Right hindlimb (tissue), 1 donor: ENCODE measurements around the gene ZBTB7C.

Experiments
- DNase-seq: peaks from one replicate; pipeline ENCODE4 v3.0.0-alpha.2; 2018

ZBTB7C gene

DNA sequence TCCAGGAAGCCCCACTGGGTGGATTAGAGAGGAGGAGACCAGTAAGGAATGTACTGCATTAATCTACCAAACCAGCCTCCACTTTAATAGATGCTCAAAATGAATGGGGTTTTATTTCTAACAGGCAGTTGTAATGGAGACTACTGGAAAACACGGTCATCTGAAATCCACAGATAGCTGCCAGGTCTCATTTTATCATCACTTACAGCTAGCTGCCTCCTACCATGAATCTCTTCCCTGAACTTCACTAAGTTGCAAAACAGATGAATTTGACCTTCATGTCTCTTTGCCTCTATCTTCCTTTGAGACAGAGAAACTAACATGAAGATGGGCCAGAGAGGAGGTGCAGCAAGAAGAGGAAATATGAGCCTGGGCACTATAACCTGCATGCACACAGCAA is 21.9 kb downstream of the ZBTB7C start:
- DNase-seq, result no peak

DNA sequence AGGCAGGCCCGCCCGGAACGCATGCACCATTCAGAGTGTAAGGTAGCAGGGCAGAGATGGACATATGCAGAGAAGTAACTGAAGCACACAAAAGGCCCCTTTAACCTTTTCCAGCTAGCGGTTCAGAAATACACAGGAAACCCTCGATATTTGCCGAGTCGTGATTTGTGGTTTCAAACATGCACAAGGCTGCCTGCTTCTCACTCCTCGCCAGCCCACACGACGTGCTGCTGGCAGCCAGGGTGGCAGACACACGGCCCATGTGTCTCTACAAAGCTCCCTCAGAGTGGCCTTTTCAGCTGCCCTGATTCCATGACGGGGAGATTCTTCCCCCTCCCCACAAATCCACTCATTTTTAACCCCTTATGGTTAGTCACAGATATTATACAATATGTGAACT is 23.6 kb downstream of the ZBTB7C start:
- peak; percentile 47 for DNase-seq

DNA sequence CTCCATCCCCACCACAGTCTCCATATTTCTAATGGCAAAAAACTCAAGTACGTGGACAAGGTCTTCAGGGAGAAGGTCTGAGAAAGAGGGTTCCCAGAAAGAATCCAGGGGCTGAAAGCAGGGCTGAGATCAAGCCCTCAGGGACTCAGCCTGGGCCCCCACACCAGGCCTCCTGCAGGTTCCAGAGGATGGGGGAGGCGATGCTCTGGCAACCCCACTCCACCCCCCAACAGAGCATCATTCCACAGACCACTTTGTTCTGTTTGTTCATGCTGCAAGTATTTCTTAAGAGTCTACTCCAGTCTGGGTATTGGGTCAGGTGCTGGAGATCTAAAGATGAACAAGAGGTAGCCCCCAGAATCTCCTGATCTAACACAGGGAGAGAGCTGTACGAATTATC is 32.2 kb downstream of the ZBTB7C start:
- no peak for DNase-seq

- no peak for DNase-seq
Measured at GRCh38 chr18:48376406-48376805, 32.8 kb downstream of the ZBTB7C start.

GRCh38 chr18:48375150-48375800 is 33.9 kb downstream of the ZBTB7C start:
- DNase-seq, result no peak

DNA sequence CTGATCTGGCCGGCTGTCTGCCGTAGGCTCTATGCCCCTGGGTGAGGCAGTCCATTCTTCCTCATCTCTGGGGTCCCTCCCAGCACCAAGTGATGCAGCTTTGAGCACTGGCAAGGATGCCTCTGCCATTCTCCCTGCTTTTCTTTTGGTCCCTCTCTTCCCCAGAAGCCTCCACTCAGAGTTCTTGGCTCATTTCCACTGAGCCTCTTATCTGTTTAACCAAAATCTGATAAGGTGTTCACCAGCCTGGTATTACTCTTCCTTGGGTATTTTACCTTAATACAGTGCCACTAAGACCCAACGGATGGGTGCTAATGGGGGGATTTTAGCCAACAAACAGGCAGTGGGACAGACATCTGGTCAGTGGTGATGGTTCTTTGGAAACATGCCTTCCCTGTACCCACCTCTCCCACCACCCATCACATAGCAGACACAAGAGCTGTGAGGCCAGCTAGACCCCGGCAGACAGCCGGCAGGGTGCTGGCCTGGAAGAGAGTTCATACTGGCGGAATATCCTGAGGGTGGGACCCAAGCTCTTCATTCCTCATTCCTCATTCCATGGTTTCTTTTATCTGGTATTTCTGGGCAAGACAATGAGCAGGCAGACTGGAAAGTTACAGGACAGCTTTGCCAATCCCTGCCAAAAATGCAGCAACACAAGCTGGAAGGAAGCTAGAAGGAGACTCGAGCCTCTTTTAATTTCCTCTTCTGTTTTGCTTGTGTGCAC is 34.6 kb downstream of the ZBTB7C start:
- no peak for DNase-seq

DNA sequence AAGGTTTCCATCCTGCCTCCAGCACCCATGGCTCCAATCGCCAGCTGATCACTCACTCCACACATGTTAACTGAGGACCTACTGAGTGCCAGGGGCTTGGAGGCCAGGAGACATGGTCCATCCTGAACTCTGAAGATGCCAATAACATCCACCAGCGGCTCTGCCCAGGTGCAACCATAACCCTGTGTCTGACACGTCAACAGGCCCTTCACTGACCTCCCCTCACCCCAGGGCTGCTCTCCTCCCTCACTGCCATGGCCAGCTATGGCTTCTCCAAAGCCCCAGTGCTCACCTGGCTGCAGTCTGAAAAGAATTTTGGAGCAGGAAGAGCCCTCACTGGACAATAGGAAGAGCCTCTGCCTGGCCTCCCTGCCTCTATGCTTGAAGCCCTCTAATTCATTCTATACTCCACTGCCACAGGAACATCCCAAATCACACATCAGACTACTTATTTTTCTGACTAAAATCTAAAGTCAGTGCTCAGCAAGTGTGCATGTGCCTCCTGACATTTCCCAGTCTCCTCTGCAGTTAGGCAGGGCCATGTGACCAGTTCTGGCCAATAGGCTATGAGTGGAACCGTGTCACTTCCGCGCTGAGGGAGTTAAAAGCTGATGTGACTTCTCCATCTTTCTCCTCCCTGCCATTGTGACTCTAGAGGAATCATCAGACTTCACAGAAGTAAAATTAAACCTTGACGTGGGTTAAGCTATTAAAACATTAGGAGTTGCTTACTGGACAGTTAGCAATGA is 37.2 kb downstream of the ZBTB7C start:
- no peak for DNase-seq

DNA sequence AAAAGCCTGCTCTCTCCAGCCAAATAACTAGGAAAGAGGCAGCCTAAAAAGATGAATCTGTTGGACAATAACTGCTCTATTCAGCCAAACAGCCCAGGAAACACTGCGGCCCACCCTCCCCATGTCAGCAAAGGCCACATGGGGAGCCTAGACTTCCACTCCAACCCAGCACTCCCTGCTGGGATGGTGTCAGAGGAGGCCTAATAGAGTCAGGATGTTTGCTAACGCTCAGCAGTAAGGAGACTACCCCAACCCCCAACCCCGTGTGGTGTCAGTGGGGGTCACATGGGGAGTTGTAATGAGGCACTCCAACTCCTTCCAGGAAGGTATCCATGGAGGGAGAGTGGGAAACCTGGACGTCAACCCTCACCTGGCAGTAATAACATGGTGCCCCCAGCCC is 41.6 kb downstream of the ZBTB7C start:
- DNase-seq, result peak; percentile 2

DNA sequence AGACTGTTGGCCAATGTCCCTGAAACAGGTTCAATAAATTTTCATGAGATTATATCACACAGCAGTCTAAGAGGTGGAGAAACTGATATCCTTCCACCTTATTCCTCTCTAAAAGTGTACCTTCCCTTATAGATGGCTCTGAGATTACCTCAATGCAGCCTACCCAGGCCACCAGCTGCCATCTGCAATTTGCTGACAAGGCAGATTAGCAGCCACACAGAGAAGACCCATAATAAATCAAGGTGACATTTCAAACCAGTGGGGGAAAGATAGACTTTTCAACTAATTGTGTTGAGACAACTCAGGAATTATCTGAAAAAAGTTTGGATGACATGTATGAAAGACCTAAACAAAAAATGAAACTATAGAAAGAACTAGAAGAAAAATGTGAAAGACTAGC is 43.2 kb downstream of the ZBTB7C start:
- no peak for DNase-seq

GRCh38 chr18:48364146-48364545 is 45.0 kb downstream of the ZBTB7C start:
- DNase-seq, result no peak

GRCh38 chr18:48363175-48363574 is 46.0 kb downstream of the ZBTB7C start:
- peak; percentile 18 for DNase-seq

GRCh38 chr18:48361801-48362200 is 47.4 kb downstream of the ZBTB7C start:
- peak; percentile 7 for DNase-seq

DNA sequence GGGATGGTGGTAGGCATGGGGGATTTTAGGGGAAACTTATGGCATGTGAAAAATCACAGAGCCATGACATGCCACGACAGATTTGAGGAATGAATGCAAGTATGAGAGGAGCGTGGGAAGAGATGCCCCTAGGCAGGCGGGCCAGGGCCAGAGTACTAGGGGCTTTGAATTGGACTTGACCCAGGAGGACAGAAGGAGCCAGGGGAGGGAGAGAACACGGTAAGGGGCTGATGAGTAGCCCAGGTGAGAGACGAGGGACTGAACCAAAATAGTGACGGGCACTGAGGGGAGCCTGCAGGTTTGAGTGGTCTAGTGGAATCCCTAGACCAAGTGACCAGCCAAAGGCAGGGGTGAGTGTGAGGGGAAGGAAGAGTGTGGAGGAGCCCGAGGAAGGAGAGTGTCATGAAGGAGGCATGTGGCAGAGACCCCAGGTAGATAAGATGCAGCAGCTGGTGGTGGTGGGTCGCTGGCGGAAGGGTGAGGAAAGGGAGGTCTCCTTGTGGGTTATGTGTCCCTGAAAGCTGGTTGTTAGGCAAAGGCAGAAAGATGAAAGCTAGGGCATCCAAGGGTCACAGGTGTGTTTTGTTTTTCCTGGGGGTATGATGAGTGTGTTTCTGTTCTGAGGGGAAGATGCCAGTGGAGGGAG is 48.7 kb downstream of the ZBTB7C start:
- peak; percentile 11 for DNase-seq

DNA sequence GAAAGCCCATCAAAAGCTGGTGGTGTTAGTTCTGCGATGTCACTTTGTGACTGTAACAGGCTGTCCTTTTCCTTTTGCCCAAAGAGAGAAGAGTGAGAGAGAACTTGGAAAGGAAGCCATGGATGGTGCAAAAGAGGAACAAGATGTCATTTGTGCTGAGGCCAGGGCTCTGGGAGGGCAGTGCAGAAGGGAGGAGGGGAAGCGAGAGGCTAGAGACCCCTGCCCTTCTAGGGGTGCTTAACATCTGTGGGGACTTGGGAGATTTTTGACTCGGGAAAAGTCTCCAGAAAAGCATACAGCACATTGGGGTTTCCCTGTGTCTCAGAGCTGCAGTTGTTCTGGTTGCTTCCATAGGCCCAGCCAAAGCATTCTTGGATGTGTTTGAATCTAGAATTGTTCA is 49.6 kb downstream of the ZBTB7C start:
- peak; percentile 7 for DNase-seq

- peak; percentile 8 for DNase-seq
Measured at GRCh38 chr18:48358868-48359267, 50.3 kb downstream of the ZBTB7C start.

DNA sequence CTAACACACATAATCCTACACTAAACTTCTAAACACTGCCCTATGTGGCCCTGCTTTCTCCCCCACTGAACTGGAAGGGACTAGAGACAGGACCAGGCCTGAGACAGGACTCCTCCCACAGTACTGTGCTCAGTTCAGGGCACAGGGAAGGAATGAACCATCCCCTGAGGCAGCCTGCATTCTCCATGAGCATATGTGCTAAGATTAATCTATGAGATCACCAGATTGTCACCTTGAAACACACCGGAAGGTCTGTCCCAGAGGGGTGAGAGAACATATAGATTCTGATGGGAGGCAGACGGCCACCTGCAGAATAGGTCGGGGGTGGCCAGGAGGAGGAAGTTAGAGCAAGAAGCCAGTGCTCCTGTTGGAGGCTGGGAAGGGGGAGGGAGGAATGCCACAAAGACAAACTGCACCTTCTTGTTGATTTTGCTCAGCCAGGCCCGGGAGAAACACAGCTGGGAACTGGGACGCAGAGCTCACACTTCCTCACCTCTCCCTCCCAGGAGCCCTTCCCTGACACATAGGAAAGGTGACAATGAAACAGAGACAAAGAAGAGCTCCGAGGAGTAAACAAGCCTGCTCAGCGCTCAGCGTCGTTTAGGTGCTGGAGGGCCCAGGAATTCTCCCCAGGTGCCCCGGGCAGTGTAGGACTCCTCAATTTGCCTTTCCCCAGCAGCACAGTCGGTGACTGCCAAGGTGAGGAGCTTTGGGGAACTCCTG is 52.1 kb downstream of the ZBTB7C start:
- peak; percentile 15 for DNase-seq

- DNase-seq, result peak; percentile 17
Measured at GRCh38 chr18:48356151-48356745, 52.9 kb downstream of the ZBTB7C start.

- peak; percentile 57 for DNase-seq
Measured at GRCh38 chr18:48355276-48356115, 53.7 kb downstream of the ZBTB7C start.

GRCh38 chr18:48354746-48355260 is 54.4 kb downstream of the ZBTB7C start:
- peak; percentile 16 for DNase-seq

GRCh38 chr18:48352051-48352755 is 57.0 kb downstream of the ZBTB7C start:
- no peak for DNase-seq
